ENCODE results near the gene LTBP2. TPM values are rescaled to one million over a fixed set of nuclear protein-coding genes. Genes with fewer than 3 reads are reported as not detected.

The LTBP2 gene
- total and polyA plus RNA-seq, 2 of the 8 experiments (the other 6 are each of a cell fraction or from before 2014, with no cell fraction given), result 0.48 to 0.89 TPM

DNA sequence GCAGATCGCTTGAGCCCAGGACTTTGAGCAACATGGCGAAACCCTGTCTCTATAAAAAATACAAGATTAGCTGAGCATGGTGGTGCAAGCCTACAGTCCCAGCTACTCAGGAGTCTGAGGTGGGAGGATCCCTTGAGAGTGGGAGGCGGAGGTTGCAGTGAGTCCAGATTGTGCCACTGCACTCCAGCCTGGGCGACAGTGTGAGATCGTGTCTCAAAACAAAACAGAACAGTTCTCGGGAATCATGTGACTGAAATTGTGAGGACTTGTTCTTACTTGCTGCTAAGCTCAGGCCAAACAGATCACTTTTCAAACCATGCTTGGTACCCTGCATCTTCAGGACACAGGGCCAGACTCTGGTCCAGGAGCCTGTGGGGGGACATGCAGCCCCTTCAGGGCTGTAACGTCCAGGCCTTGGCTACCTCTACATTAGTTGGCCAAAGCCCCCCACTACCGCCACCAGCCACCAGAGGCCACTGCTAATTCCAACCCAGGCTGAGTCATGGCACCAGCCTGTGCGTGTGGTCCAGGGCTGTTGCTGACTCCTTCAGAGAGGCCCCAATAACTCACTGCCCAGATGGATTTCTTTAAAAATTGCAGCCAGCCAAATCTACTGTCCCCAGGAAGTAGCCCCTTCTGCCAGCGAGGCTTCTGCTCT lies 152.6 kb downstream of the LTBP2 start (continued):
- peak; percentile 38 to 69; a peak in 3 of 4 replicates for TF ChIP-seq RAD21 (IDR thresholded peaks at IDR 0.05 in 1 of 2, conservative IDR thresholded peaks at IDR 0.05 in 1 of 2; ENCODE audit: low read depth in 2 of 2, low read length in 2 of 2)
- no peak for TF ChIP-seq TEAD4 (IDR thresholded peaks at IDR 0.05; ENCODE audit: low read depth, low read length)
- no peak for TF ChIP-seq ASH2L (IDR thresholded peaks at IDR 0.05; ENCODE audit: low read length)
- no peak for TF ChIP-seq RFX5 (IDR thresholded peaks at IDR 0.05; ENCODE audit: borderline replicate concordance, low read depth, low read length)
- TF ChIP-seq KDM4A (IDR thresholded peaks at IDR 0.05; ENCODE audit: low read depth, low read length, severe bottlenecking), result no peak
- no peak for TF ChIP-seq HDAC6 (IDR thresholded peaks at IDR 0.05; ENCODE audit: low read depth, low read length)
- TF ChIP-seq RXRA (IDR thresholded peaks at IDR 0.05; ENCODE audit: insufficient read depth, low read depth, low read length), result no peak
- no peak for TF ChIP-seq POLR2AphosphoS5 (IDR thresholded peaks at IDR 0.05; ENCODE audit: low read depth, low read length)
- TF ChIP-seq ZNF274 (IDR thresholded peaks at IDR 0.05; ENCODE audit: borderline replicate concordance, extremely low read depth, low read length), result no peak
- TF ChIP-seq, protein P1, sequence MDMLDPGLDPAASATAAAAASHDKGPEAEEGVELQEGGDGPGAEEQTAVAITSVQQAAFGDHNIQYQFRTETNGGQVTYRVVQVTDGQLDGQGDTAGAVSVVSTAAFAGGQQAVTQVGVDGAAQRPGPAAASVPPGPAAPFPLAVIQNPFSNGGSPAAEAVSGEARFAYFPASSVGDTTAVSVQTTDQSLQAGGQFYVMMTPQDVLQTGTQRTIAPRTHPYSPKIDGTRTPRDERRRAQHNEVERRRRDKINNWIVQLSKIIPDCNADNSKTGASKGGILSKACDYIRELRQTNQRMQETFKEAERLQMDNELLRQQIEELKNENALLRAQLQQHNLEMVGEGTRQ (IDR thresholded peaks at IDR 0.05; ENCODE audit: low read length), result no peak
- no peak for TF ChIP-seq EZH2 (IDR thresholded peaks at IDR 0.05; ENCODE audit: low read depth, low read length, severe bottlenecking)
- TF ChIP-seq EP300 (IDR thresholded peaks at IDR 0.05; ENCODE audit: borderline replicate concordance in 1 of 2, low read depth in 2 of 2, low read length in 2 of 2), result no peak
- TF ChIP-seq SP4 (IDR thresholded peaks at IDR 0.05; ENCODE audit: low read length), result no peak
- peak; percentile 91 for TF ChIP-seq JUND (IDR thresholded peaks at IDR 0.05; ENCODE audit: low read length)
- TF ChIP-seq SAP30 (IDR thresholded peaks at IDR 0.05; ENCODE audit: insufficient read depth, insufficient replicate concordance, low read length), result no peak
- no peak for TF ChIP-seq SIX5 (IDR thresholded peaks at IDR 0.05; ENCODE audit: low read depth, low read length)
- TF ChIP-seq YY1 (IDR thresholded peaks at IDR 0.05; ENCODE audit: low read depth, low read length), result no peak
- no peak for TF ChIP-seq FOSL1 (IDR thresholded peaks at IDR 0.05; ENCODE audit: insufficient read depth, low read depth, low read length)
- no peak for TF ChIP-seq NANOG (IDR thresholded peaks at IDR 0.05; ENCODE audit: insufficient read depth, low read depth, low read length, poor library complexity, severe bottlenecking)
- TF ChIP-seq BCL11A (IDR thresholded peaks at IDR 0.05; ENCODE audit: low read depth in 2 of 2, low read length in 2 of 2), result no peak
- no peak for TF ChIP-seq NRF1 (IDR thresholded peaks at IDR 0.05; ENCODE audit: low read depth, low read length)

Data from H1 (cell line).